PC-3 (cell line): Measurements from ENCODE around the gene RFXANK. TPM values are rescaled to one million over a fixed set of nuclear protein-coding genes. Genes with fewer than 3 reads are reported as not detected.

Source experiments
- ATAC-seq: fragments of 200-7000 bp; cut with Tn5 transposase; 2 replicates; pipeline ENCODE4 v1.9.1; 2020; ENCODE audit warnings: mild to moderate bottlenecking, moderate library complexity
- BruUV-seq: library from RNA; stranded (reverse); fragments of 400-500 nt; replicated peaks from 2 replicates; lab custom pipeline; 2021; lab: Mats Ljungman, UMichigan
- CTCF ChIA-PET: fragments of 300-600 bp; sonication (Branson Sonifier 250); formaldehyde crosslinking; loops from one replicate; lab custom pipeline; 2022; ENCODE audit warnings: antibody characterized with exemption; lab: Charles Lee
- POLR2A ChIA-PET: fragments of 300-600 bp; sonication (Branson Sonifier 250); formaldehyde crosslinking; loops from one replicate; lab custom pipeline; 2022; ENCODE audit warnings: antibody characterized with exemption; ENCODE audit not compliant: unreplicated experiment; lab: Charles Lee
- DNase-seq: peaks from one replicate; pipeline ENCODE4 v3.0.0-alpha.2; 2015
- H2AFZ ChIP-seq: fragments of 300-600 bp; sonication (generic); 2 replicates; pipeline ENCODE4 v1.6.0; 2016; ENCODE audit warnings: antibody characterized with exemption, low read length
- H3F3A ChIP-seq: fragments of 300-600 bp; sonication (generic); one replicate; pipeline ENCODE4 v1.6.0; 2017; ENCODE audit warnings: antibody characterized with exemption, low read length, control low read depth, mild to moderate bottlenecking; ENCODE audit not compliant: unreplicated experiment
- H3K27ac ChIP-seq: fragments of 300-600 bp; sonication (generic); 2 replicates; pipeline ENCODE4 v1.5.1; 2016; ENCODE audit warnings: mild to moderate bottlenecking, low read length
- H3K27me3 ChIP-seq: fragments of 300-600 bp; sonication (generic); 2 replicates; pipeline ENCODE4 v1.6.1; 2016; ENCODE audit warnings: low read length, mixed read lengths
- H3K36me3 ChIP-seq: fragments of 300-600 bp; sonication (generic); 2 replicates; pipeline ENCODE4 v1.6.1; 2016; ENCODE audit warnings: low read depth, mixed run types, low read length, mixed read lengths
- H3K4me1 ChIP-seq: fragments of 300-600 bp; sonication (generic); 2 replicates; pipeline ENCODE4 v1.5.1; 2016; ENCODE audit warnings: low read length; ENCODE audit not compliant: insufficient read depth
- H3K4me2 ChIP-seq: fragments of 300-600 bp; sonication (generic); 2 replicates; pipeline ENCODE4 v1.6.0; 2016; ENCODE audit warnings: low read length
- H3K4me3 ChIP-seq: fragments of 300-600 bp; sonication (generic); 2 replicates; pipeline ENCODE4 v1.5.1; 2016; ENCODE audit warnings: mild to moderate bottlenecking, low read length, mixed read lengths
- H3K79me2 ChIP-seq: fragments of 300-600 bp; sonication (generic); 2 replicates; pipeline ENCODE4 v1.6.1; 2017; ENCODE audit warnings: low read length, mixed read lengths
- H3K9ac ChIP-seq: fragments of 300-600 bp; sonication (generic); 2 replicates; pipeline ENCODE4 v1.6.0; 2016; ENCODE audit warnings: mild to moderate bottlenecking, low read length
- H3K9me2 ChIP-seq: fragments of 300-600 bp; sonication (generic); replicated peaks from 2 replicates; pipeline ENCODE4 v1.6.1; 2016; ENCODE audit warnings: mixed run types, low read length, mixed read lengths
- H3K9me3 ChIP-seq: fragments of 300-600 bp; sonication (generic); 2 replicates; pipeline ENCODE4 v1.6.1; 2016; ENCODE audit warnings: low read length, mixed read lengths
- H4K20me1 ChIP-seq: fragments of 300-600 bp; sonication (generic); 2 replicates; pipeline ENCODE4 v1.6.1; 2016; ENCODE audit warnings: low read length, mixed read lengths
- EZH2 ChIP-seq: fragments of 300-600 bp; sonication (generic); IDR thresholded peaks from one replicate; pipeline ENCODE4 v1.6.1; 2017; ENCODE audit warnings: antibody characterized with exemption, mild to moderate bottlenecking, low read length; ENCODE audit not compliant: unreplicated experiment
- EZH2phosphoT487 ChIP-seq: fragments of 300-600 bp; sonication (generic); IDR thresholded peaks from 2 replicates; pipeline ENCODE4 v1.6.1; 2018; ENCODE audit warnings: mild to moderate bottlenecking, antibody characterized with exemption, low read length, borderline replicate concordance
- intact Hi-C: fragments of 100-400 bp; cut with micrococcal nuclease; formaldehyde crosslinking; loops from 2 replicates; pipeline ENCODE4 v1.9.0; 2023
- total RNA-seq: library from RNA; depleted of rRNA; stranded (reverse); fragments of >200 nt; gene quantifications from 2 replicates; pipeline ENCODE4 v1.2.3, GENCODE V29; 2014
- TF ChIP-seq, protein P1 (sequence below): fragments of 300-600 bp; sonication (generic); conservative IDR thresholded peaks from 2 replicates; pipeline ENCODE4 v1.5.1; 2017; ENCODE audit warnings: antibody characterized with exemption, low read depth, mild to moderate bottlenecking, low read length

The RFXANK gene
- total RNA-seq, 1 experiment from 2014 or later = 88.5 TPM

- Histone ChIP-seq H3K27ac (no peak overlapping the region), H2AFZ (no peak overlapping the region), H3K9me2 (no peaks in the 10 kb centered on the region), H3K4me2 (no peak overlapping the region), H3K79me2 (no peaks in the 10 kb centered on the region), H3F3A (no peaks in the 10 kb centered on the region), H3K9me3 (no peaks in the 10 kb centered on the region), H4K20me1 (no peaks in the 10 kb centered on the region), H3K4me3 (no peak overlapping the region), H3K36me3 (no peaks in the 10 kb centered on the region), H3K9ac (no peak overlapping the region), H3K4me1 (no peaks in the 10 kb centered on the region; the same call in 1 of the 2 replicates), H3K27me3 (0 out of 2 replicates have a peak, but pooled peaks cover 4% of the 10 kb centered on the region)
- DNase-seq (no peak), ATAC-seq (no peak)
- CTCF ChIA-PET = no interaction called here
- no TSS peak for BruUV-seq
- POLR2A ChIA-PET = no interaction called here
- TF ChIP-seq EZH2 (no peak), EZH2phosphoT487 (no peak)
- TF ChIP-seq, protein P1, sequence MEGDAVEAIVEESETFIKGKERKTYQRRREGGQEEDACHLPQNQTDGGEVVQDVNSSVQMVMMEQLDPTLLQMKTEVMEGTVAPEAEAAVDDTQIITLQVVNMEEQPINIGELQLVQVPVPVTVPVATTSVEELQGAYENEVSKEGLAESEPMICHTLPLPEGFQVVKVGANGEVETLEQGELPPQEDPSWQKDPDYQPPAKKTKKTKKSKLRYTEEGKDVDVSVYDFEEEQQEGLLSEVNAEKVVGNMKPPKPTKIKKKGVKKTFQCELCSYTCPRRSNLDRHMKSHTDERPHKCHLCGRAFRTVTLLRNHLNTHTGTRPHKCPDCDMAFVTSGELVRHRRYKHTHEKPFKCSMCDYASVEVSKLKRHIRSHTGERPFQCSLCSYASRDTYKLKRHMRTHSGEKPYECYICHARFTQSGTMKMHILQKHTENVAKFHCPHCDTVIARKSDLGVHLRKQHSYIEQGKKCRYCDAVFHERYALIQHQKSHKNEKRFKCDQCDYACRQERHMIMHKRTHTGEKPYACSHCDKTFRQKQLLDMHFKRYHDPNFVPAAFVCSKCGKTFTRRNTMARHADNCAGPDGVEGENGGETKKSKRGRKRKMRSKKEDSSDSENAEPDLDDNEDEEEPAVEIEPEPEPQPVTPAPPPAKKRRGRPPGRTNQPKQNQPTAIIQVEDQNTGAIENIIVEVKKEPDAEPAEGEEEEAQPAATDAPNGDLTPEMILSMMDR = no peak
- intact Hi-C loops = no loop called here
These were observed 35.2 kb downstream of the RFXANK start for GRCh38 chr19:19227217-19227616.

DNA sequence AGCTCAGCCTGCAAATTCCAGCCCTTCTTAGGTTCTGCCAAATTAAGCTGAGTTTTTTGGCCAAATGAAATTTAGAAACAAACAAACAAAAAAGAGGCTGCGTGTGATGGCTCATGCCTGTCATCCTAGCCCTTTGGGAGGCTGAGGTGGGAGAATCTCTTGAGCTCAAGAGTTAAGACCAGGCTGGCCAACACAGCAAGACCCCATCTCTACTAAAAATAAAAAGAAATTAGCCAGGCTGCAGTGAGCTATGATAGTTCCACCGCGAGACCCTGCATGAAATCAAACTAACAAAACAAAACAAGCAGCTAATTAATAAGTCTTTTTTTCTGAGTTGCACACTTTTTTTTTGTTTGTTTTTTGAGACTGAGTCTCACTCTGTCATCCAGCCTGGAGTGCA is 37.6 kb downstream of the RFXANK start:
- Histone ChIP-seq H3K9me2 (no peaks in the 10 kb centered on the region), H2AFZ (no peak overlapping the region), H3K4me2 (no peak overlapping the region), H3K36me3 (no peaks in the 10 kb centered on the region), H3K9me3 (peaks cover 4% of the 10 kb centered on the region), H4K20me1 (no peaks in the 10 kb centered on the region), H3K27ac (no peak overlapping the region), H3F3A (no peaks in the 10 kb centered on the region), H3K79me2 (no peaks in the 10 kb centered on the region), H3K9ac (no peak overlapping the region), H3K4me1 (no peaks in the 10 kb centered on the region; the same call in 1 of the 2 replicates), H3K27me3 (0 out of 2 replicates have a peak, but pooled peaks cover 2% of the 10 kb centered on the region), H3K4me3 (no peak overlapping the region)
- BruUV-seq = no TSS peak
- ChIA-PET POLR2A (no interaction called here), CTCF (no interaction called here)
- ATAC-seq (no peak), DNase-seq (no peak)
- TF ChIP-seq EZH2phosphoT487 (no peak), EZH2 (no peak)
- TF ChIP-seq, protein P1 = no peak
- intact Hi-C loops = no loop called here

DNA sequence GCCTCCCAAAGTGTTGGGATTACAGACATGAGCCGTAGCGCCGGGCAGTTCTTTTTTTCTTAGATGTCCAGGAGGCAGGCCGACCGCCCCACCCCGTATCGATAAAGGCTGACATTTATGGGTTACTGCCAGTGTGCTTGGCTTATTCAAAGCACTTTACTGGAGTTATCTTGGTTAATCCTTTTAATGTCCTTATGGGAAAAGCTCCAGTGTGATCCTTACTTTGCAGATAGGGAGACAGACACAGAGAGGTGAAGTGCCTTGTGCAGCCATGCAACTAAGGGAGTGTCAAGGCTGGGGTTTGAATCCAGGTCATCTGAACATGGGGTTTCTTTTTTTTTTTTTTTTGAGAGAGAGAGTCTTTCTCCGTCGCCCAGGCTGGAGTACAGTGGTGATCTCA is 38.9 kb downstream of the RFXANK start:
- no peaks in the 10 kb centered on the region for H3K27me3 ChIP-seq
- no peaks in the 10 kb centered on the region for H3K9me2 ChIP-seq
- no peaks in the 10 kb centered on the region for H3K4me1 ChIP-seq
- peaks cover 8% of the 10 kb centered on the region for H3K9me3 ChIP-seq
- H4K20me1 ChIP-seq = no peaks in the 10 kb centered on the region
- no peak overlapping the region for H3K4me2 ChIP-seq
- intact Hi-C loops = no loop called here
- H3K27ac ChIP-seq = no peak overlapping the region
- H3F3A ChIP-seq = no peaks in the 10 kb centered on the region
- no peaks in the 10 kb centered on the region for H3K79me2 ChIP-seq
- ChIA-PET POLR2A (no interaction called here), CTCF (no interaction called here)
- H2AFZ ChIP-seq = no peak overlapping the region
- BruUV-seq = no TSS peak
- TF ChIP-seq EZH2 = no peak
- TF ChIP-seq, protein P1 = no peak
- no peak for TF ChIP-seq EZH2phosphoT487
- H3K36me3 ChIP-seq = no peaks in the 10 kb centered on the region
- ATAC-seq (no peak), DNase-seq (no peak)
- H3K9ac ChIP-seq = no peak overlapping the region
- H3K4me3 ChIP-seq = no peak overlapping the region
